Renal pelvis (tissue), 12 donors: Measurements from ENCODE around the gene TMCO4. TPM values are rescaled to one million over a fixed set of nuclear protein-coding genes. Genes with fewer than 3 reads are reported as not detected.
"Not testable (repeated sequence)": the region's sequence is repeated elsewhere in the genome, so short reads cannot be mapped to it uniquely, and the experiment has no call there.

Experiments used
- DNase-seq: peaks from one replicate; pipeline ENCODE4 v3.0.0-alpha.2; 2013
- long read RNA-seq, 16 experiments: transcript quantifications; one replicate each; lab custom pipeline, GENCODE V29; 2026
- polyA plus RNA-seq, 3 donors: library from polyadenylated mRNA; unstranded; fragments of 120-200 nt; gene quantifications; one replicate each; pipeline ENCODE4 v1.2.1, GENCODE V29; 2013; ENCODE audit not compliant: insufficient read length in 3 of 3

The TMCO4 gene
- 10 to 100 TPM; 19.0 to 21.5 (median 21.3) TPM for polyA plus RNA-seq
- long read RNA-seq, donor 1, result 0 reads
- long read RNA-seq, donor 2, result 0 reads
- long read RNA-seq, donor 3, result 0 reads
- long read RNA-seq, donor 4, result 0 reads
- long read RNA-seq, donor 5, result 0 reads
- long read RNA-seq, donor 6, partial matches to known transcripts, result 5 of 6 reads
- long read RNA-seq, donor 6, other reads (novel, unspliced or antisense), result 0 of 6 reads
- long read RNA-seq, donor 7, partial matches to known transcripts, result 0 of 2 reads
- long read RNA-seq, donor 7, other reads (novel, unspliced or antisense), result 0 of 2 reads
- long read RNA-seq, donor 8, result 0 reads
- long read RNA-seq, donor 9, result 0 reads
- long read RNA-seq, donor 10, partial matches to known transcripts, result 0 of 1 reads
- long read RNA-seq, donor 10, other reads (novel, unspliced or antisense), result 0 of 1 reads
- long read RNA-seq, donor 11, result 0 reads
- long read RNA-seq, donor 12, result 0 reads
- long read RNA-seq, donor 13, partial matches to known transcripts, result 6 of 6 reads
- long read RNA-seq, donor 13, other reads (novel, unspliced or antisense), result 0 of 6 reads
- long read RNA-seq, donor 14, result 0 reads
- long read RNA-seq, donor 15, partial matches to known transcripts, result 6 of 8 reads
- long read RNA-seq, donor 15, other reads (novel, unspliced or antisense), result 0 of 8 reads
- long read RNA-seq, donor 16, result 0 reads

GRCh38 chr1:19799230-19800075 is at the start of gene TMCO4:
Gene TMCO4 (minus strand): TSS chr1:19799916. CDS start chr1:19780758, 19,158 bp downstream.
- DNase-seq, result no peak

- not testable (repeated sequence) for DNase-seq
Observed at GRCh38 chr1:19849307-19849706, 49.6 kb upstream of the TMCO4 start.

GRCh38 chr1:19847334-19847733 is 47.6 kb upstream of the TMCO4 start:
- not testable (repeated sequence) for DNase-seq

- DNase-seq, result no peak
Observed at GRCh38 chr1:19846338-19846737, 46.6 kb upstream of the TMCO4 start.

GRCh38 chr1:19845555-19845954 is 45.8 kb upstream of the TMCO4 start:
- no peak for DNase-seq

GRCh38 chr1:19844731-19845495 is 45.2 kb upstream of the TMCO4 start:
- peak; percentile 62 for DNase-seq

GRCh38 chr1:19840228-19840627 is 40.5 kb upstream of the TMCO4 start:
- DNase-seq, result no peak

- DNase-seq, result no peak
Observed at GRCh38 chr1:19837866-19838265, 38.1 kb upstream of the TMCO4 start.

- no peak for DNase-seq
Observed at GRCh38 chr1:19835578-19835977, 35.9 kb upstream of the TMCO4 start.

GRCh38 chr1:19831441-19831840 is 31.7 kb upstream of the TMCO4 start:
- no peak for DNase-seq

GRCh38 chr1:19828546-19828945 is 28.8 kb upstream of the TMCO4 start:
- DNase-seq, result no peak

GRCh38 chr1:19825298-19825697 is 25.6 kb upstream of the TMCO4 start:
- DNase-seq, result no peak

GRCh38 chr1:19824541-19824940 is 24.8 kb upstream of the TMCO4 start:
- DNase-seq, result no peak

- DNase-seq, result no peak
Observed at GRCh38 chr1:19824036-19824435, 24.3 kb upstream of the TMCO4 start.

- DNase-seq, result no peak
Observed at GRCh38 chr1:19819701-19820100, 20.0 kb upstream of the TMCO4 start.

GRCh38 chr1:19818324-19818723 is 18.6 kb upstream of the TMCO4 start:
- no peak for DNase-seq

- DNase-seq, result no peak
Observed at GRCh38 chr1:19817160-19817559, 17.4 kb upstream of the TMCO4 start.

- not testable (repeated sequence) for DNase-seq
Observed at GRCh38 chr1:19816737-19817086, 17.0 kb upstream of the TMCO4 start.

GRCh38 chr1:19815801-19816736 is 16.4 kb upstream of the TMCO4 start:
- no peak for DNase-seq
